ENCODE results near the gene SMG1.
"Not testable (repeated sequence)": the region's sequence is repeated elsewhere in the genome, so short reads cannot be mapped to it uniquely, and the experiment has no call there.

Gene SMG1

GRCh38 chr16:18955874-18956580 is 29.8 kb upstream of the SMG1 start:
- H3K27ac ChIP-seq (ENCODE audit: low read depth in 2 of 2, low read length in 2 of 2); H3K4me1 ChIP-seq (ENCODE audit: control insufficient read depth in 2 of 2, insufficient read depth in 2 of 2, low read length in 2 of 2); H3K36me3 ChIP-seq (ENCODE audit: control insufficient read depth in 2 of 2, insufficient read depth in 2 of 2, low read length in 2 of 2); H3K9ac ChIP-seq (ENCODE audit: low read depth in 1 of 2, low read length in 2 of 2); H3K9me3 ChIP-seq (ENCODE audit: control insufficient read depth in 2 of 2, low read length in 2 of 2); H3K27me3 ChIP-seq (ENCODE audit: control insufficient read depth in 2 of 2, insufficient read depth in 2 of 2, low read length in 2 of 2): not testable (repeated sequence)
- H3K4me3 ChIP-seq (ENCODE audit: low read length in 2 of 2) = peak overlapping the region in 1 of 2 donors; percentile 50

DNA sequence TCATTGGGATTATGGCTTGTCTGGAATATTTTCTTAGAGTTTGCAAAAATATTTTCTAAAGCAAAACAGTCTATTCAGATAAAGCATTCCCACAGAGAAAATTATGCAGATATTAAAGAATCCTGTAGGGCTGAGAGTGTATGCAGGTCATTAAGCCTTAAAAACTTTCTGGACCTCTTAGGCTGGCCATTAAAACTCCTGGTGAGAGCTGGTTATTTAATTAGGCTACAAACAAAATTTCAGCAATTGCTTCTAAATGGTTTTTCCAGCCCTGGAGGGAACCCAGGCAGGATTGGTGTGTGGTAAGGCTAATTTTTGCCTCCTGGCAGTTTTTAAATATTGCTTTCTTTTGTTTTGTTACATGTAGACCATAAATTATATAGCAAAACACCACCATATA is 27.3 kb upstream of the SMG1 start:
- no peaks in the 10 kb centered on the region for H3K9me3 ChIP-seq (ENCODE audit: control insufficient read depth in 2 of 2, low read length in 2 of 2)
- no peaks in the 10 kb centered on the region for H3K36me3 ChIP-seq (ENCODE audit: control insufficient read depth in 2 of 2, insufficient read depth in 2 of 2, low read length in 2 of 2)
- H3K9ac ChIP-seq (ENCODE audit: low read depth in 1 of 2, low read length in 2 of 2) = no peak overlapping the region
- no peaks in the 10 kb centered on the region for H3K4me1 ChIP-seq (ENCODE audit: control insufficient read depth in 2 of 2, insufficient read depth in 2 of 2, low read length in 2 of 2)
- no peak overlapping the region for H3K4me3 ChIP-seq (ENCODE audit: low read length in 2 of 2)
- no peaks in the 10 kb centered on the region for H3K27me3 ChIP-seq (ENCODE audit: control insufficient read depth in 2 of 2, insufficient read depth in 2 of 2, low read length in 2 of 2)
- H3K27ac ChIP-seq (ENCODE audit: low read depth in 2 of 2, low read length in 2 of 2) = no peak overlapping the region

DNA sequence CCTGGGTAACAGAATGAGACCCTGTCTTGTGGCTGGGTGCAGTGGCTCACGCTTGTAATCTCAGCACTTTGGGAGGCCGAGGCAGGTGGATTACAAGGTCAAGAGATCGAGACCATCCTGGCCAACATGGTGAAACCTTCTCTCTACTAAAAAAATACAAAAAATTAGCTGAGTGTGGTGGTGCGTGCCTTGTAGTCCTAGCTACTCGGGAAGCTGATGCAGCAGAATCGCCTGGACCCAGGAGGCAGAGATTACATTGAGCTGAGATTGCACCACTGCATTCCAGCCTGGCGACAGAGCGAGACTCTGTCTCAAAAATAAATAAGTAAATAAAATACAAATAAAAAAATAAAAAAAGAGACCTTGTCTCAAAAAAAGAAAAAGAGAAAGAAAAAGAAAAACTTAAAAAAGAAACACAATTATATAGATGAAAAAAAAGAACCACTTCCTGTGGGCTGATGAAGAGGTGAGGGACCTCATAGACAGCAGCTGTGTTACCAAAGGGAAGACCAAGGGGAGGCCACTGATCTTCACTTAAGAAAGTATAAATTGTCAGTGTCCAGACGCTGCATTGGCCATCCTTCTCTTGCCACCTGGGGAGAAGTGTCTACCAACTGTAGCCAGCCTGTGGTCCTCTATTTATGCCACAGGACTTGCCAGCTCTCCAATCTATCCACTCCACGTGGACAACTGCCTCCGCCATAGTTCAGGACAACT is 24.4 kb upstream of the SMG1 start:
- H3K4me1 ChIP-seq (ENCODE audit: control insufficient read depth in 2 of 2, insufficient read depth in 2 of 2, low read length in 2 of 2) = peaks cover 0 to 3% of the 10 kb centered on the region in 2 donors
- H3K27ac ChIP-seq (ENCODE audit: low read depth in 2 of 2, low read length in 2 of 2) = no peak overlapping the region
- no peaks in the 10 kb centered on the region for H3K9me3 ChIP-seq (ENCODE audit: control insufficient read depth in 2 of 2, low read length in 2 of 2)
- H3K9ac ChIP-seq (ENCODE audit: low read depth in 1 of 2, low read length in 2 of 2) = no peak overlapping the region
- no peaks in the 10 kb centered on the region for H3K36me3 ChIP-seq (ENCODE audit: control insufficient read depth in 2 of 2, insufficient read depth in 2 of 2, low read length in 2 of 2)
- no peaks in the 10 kb centered on the region for H3K27me3 ChIP-seq (ENCODE audit: control insufficient read depth in 2 of 2, insufficient read depth in 2 of 2, low read length in 2 of 2)
- no peak overlapping the region for H3K4me3 ChIP-seq (ENCODE audit: low read length in 2 of 2)

GRCh38 chr16:18948372-18949020 is 22.3 kb upstream of the SMG1 start:
- Histone ChIP-seq H3K4me1 (ENCODE audit: control insufficient read depth in 2 of 2, insufficient read depth in 2 of 2, low read length in 2 of 2) (peaks cover 0 to 3% of the 10 kb centered on the region in 2 donors), H3K9ac (ENCODE audit: low read depth in 1 of 2, low read length in 2 of 2) (no peak overlapping the region), H3K4me3 (ENCODE audit: low read length in 2 of 2) (no peak overlapping the region), H3K27ac (ENCODE audit: low read depth in 2 of 2, low read length in 2 of 2) (no peak overlapping the region), H3K36me3 (ENCODE audit: control insufficient read depth in 2 of 2, insufficient read depth in 2 of 2, low read length in 2 of 2) (no peaks in the 10 kb centered on the region), H3K27me3 (ENCODE audit: control insufficient read depth in 2 of 2, insufficient read depth in 2 of 2, low read length in 2 of 2) (no peaks in the 10 kb centered on the region), H3K9me3 (ENCODE audit: control insufficient read depth in 2 of 2, low read length in 2 of 2) (no peaks in the 10 kb centered on the region)

DNA sequence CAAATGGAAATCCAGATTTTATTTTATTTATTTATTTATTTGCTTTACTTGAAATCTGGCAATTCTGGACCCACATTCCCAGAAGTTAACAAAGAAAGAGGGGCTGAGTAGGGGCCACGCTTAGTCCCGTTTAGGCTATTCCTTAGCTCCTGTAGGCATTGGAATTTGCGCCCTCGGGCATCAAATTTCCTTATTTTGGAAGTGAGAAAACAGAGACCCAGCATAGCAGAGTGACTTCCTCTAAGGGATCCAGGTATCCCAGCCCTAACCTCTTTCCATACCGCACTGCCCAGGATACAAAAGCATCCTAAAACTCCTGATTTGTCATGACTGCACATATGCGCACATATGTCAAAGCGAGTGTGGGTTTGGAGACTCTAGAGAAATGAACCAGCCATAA is 19.0 kb upstream of the SMG1 start:
- H3K9me3 ChIP-seq (ENCODE audit: control insufficient read depth in 2 of 2, low read length in 2 of 2) = no peaks in the 10 kb centered on the region
- no peak overlapping the region for H3K4me3 ChIP-seq (ENCODE audit: low read length in 2 of 2)
- H3K9ac ChIP-seq (ENCODE audit: low read depth in 1 of 2, low read length in 2 of 2) = no peak overlapping the region
- H3K27me3 ChIP-seq (ENCODE audit: control insufficient read depth in 2 of 2, insufficient read depth in 2 of 2, low read length in 2 of 2) = no peaks in the 10 kb centered on the region
- H3K27ac ChIP-seq (ENCODE audit: low read depth in 2 of 2, low read length in 2 of 2) = peak overlapping the region in 1 of 2 donors; percentile 78
- peaks cover 2 to 12% of the 10 kb centered on the region in 2 donors for H3K4me1 ChIP-seq (ENCODE audit: control insufficient read depth in 2 of 2, insufficient read depth in 2 of 2, low read length in 2 of 2)
- H3K36me3 ChIP-seq (ENCODE audit: control insufficient read depth in 2 of 2, insufficient read depth in 2 of 2, low read length in 2 of 2) = no peaks in the 10 kb centered on the region

GRCh38 chr16:18943414-18943813 is 17.2 kb upstream of the SMG1 start:
- H3K27ac ChIP-seq (ENCODE audit: low read depth in 2 of 2, low read length in 2 of 2) = no peak overlapping the region
- no peaks in the 10 kb centered on the region for H3K27me3 ChIP-seq (ENCODE audit: control insufficient read depth in 2 of 2, insufficient read depth in 2 of 2, low read length in 2 of 2)
- no peak overlapping the region for H3K9ac ChIP-seq (ENCODE audit: low read depth in 1 of 2, low read length in 2 of 2)
- no peaks in the 10 kb centered on the region for H3K36me3 ChIP-seq (ENCODE audit: control insufficient read depth in 2 of 2, insufficient read depth in 2 of 2, low read length in 2 of 2)
- no peak overlapping the region for H3K4me3 ChIP-seq (ENCODE audit: low read length in 2 of 2)
- peaks cover 2 to 15% of the 10 kb centered on the region in 2 donors for H3K4me1 ChIP-seq (ENCODE audit: control insufficient read depth in 2 of 2, insufficient read depth in 2 of 2, low read length in 2 of 2)
- H3K9me3 ChIP-seq (ENCODE audit: control insufficient read depth in 2 of 2, low read length in 2 of 2) = no peaks in the 10 kb centered on the region

DNA sequence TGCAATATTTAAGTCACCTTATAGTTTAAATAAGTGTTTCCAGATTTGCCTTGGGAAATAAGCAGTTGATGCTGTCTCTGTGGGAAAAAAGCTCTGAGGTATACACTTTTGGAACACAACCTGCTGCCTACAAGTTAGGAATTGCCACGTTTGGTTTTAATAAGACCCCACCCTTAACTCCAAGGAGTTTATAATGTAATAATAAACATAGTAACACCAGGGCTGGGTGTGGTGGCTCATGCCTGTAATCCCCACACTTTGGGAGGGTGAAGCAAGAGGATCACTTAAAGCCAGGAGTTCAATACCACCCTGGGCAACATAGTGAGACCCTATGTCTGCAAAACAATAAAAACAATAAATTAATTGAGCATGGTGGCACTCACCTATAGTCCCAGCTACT is 15.9 kb upstream of the SMG1 start:
- Histone ChIP-seq H3K4me1 (ENCODE audit: control insufficient read depth in 2 of 2, insufficient read depth in 2 of 2, low read length in 2 of 2) (peaks cover 2 to 17% of the 10 kb centered on the region in 2 donors), H3K4me3 (ENCODE audit: low read length in 2 of 2) (no peak overlapping the region), H3K9ac (ENCODE audit: low read depth in 1 of 2, low read length in 2 of 2) (no peak overlapping the region), H3K36me3 (ENCODE audit: control insufficient read depth in 2 of 2, insufficient read depth in 2 of 2, low read length in 2 of 2) (no peaks in the 10 kb centered on the region), H3K9me3 (ENCODE audit: control insufficient read depth in 2 of 2, low read length in 2 of 2) (no peaks in the 10 kb centered on the region), H3K27ac (ENCODE audit: low read depth in 2 of 2, low read length in 2 of 2) (peak overlapping the region; percentile 16 to 27), H3K27me3 (ENCODE audit: control insufficient read depth in 2 of 2, insufficient read depth in 2 of 2, low read length in 2 of 2) (no peaks in the 10 kb centered on the region)

DNA sequence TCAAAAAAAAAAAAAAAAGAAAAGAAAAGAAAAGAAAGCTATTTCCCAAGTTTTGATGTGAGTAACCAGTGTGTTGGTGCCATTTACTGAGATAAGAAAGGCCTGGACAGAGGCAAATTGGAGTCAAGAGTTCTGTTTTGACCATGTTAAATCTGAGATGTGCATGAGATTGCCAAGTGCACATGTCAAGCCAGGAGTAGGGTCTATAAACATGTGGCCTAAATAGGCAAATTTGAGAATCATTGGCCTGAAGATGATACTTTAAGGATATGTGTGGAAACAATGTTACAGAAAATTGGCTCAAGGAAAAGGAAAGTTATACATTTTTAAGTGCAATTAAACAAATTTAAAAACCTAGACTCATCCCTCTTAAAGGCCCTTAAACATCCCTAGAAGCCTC is 15.3 kb upstream of the SMG1 start:
- no peaks in the 10 kb centered on the region for H3K27me3 ChIP-seq (ENCODE audit: control insufficient read depth in 2 of 2, insufficient read depth in 2 of 2, low read length in 2 of 2)
- no peaks in the 10 kb centered on the region for H3K36me3 ChIP-seq (ENCODE audit: control insufficient read depth in 2 of 2, insufficient read depth in 2 of 2, low read length in 2 of 2)
- peaks cover 2 to 22% of the 10 kb centered on the region in 2 donors for H3K4me1 ChIP-seq (ENCODE audit: control insufficient read depth in 2 of 2, insufficient read depth in 2 of 2, low read length in 2 of 2)
- no peak overlapping the region for H3K9ac ChIP-seq (ENCODE audit: low read depth in 1 of 2, low read length in 2 of 2)
- peak overlapping the region; percentile 16 to 27 for H3K27ac ChIP-seq (ENCODE audit: low read depth in 2 of 2, low read length in 2 of 2)
- no peak overlapping the region for H3K4me3 ChIP-seq (ENCODE audit: low read length in 2 of 2)
- H3K9me3 ChIP-seq (ENCODE audit: control insufficient read depth in 2 of 2, low read length in 2 of 2) = no peaks in the 10 kb centered on the region

- Histone ChIP-seq H3K4me3 (ENCODE audit: low read length in 2 of 2) (no peak overlapping the region), H3K4me1 (ENCODE audit: control insufficient read depth in 2 of 2, insufficient read depth in 2 of 2, low read length in 2 of 2) (peaks cover 2 to 19% of the 10 kb centered on the region in 2 donors), H3K9me3 (ENCODE audit: control insufficient read depth in 2 of 2, low read length in 2 of 2) (no peaks in the 10 kb centered on the region), H3K36me3 (ENCODE audit: control insufficient read depth in 2 of 2, insufficient read depth in 2 of 2, low read length in 2 of 2) (no peaks in the 10 kb centered on the region), H3K9ac (ENCODE audit: low read depth in 1 of 2, low read length in 2 of 2) (no peak overlapping the region), H3K27ac (ENCODE audit: low read depth in 2 of 2, low read length in 2 of 2) (no peak overlapping the region), H3K27me3 (ENCODE audit: control insufficient read depth in 2 of 2, insufficient read depth in 2 of 2, low read length in 2 of 2) (no peaks in the 10 kb centered on the region)
Measured at GRCh38 chr16:18938986-18939385, 12.8 kb upstream of the SMG1 start.

DNA sequence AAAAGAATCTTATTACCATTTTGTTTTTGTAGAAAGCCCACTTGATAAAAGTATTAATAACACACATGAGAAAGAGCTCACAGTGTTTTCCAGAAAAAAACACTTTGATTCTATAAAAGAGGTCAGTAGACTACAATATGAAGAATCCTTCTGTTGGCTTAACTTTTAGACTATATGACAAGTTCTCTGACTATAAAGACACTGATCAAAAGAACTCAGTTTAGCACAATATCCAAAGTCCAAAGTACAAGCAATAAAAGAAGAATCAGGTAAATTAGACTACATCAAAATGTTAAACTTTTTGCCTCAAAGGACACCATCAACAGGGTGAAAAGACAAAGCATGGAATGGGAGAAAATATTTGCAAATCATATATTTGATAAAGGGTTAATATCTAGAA is 11.2 kb upstream of the SMG1 start:
- no peak overlapping the region for H3K27ac ChIP-seq (ENCODE audit: low read depth in 2 of 2, low read length in 2 of 2)
- no peaks in the 10 kb centered on the region for H3K9me3 ChIP-seq (ENCODE audit: control insufficient read depth in 2 of 2, low read length in 2 of 2)
- H3K9ac ChIP-seq (ENCODE audit: low read depth in 1 of 2, low read length in 2 of 2) = no peak overlapping the region
- no peaks in the 10 kb centered on the region for H3K27me3 ChIP-seq (ENCODE audit: control insufficient read depth in 2 of 2, insufficient read depth in 2 of 2, low read length in 2 of 2)
- no peak overlapping the region for H3K4me3 ChIP-seq (ENCODE audit: low read length in 2 of 2)
- no peaks in the 10 kb centered on the region for H3K36me3 ChIP-seq (ENCODE audit: control insufficient read depth in 2 of 2, insufficient read depth in 2 of 2, low read length in 2 of 2)
- peaks cover 2 to 19% of the 10 kb centered on the region in 2 donors for H3K4me1 ChIP-seq (ENCODE audit: control insufficient read depth in 2 of 2, insufficient read depth in 2 of 2, low read length in 2 of 2)

Data from mucosa of rectum (tissue), 2 donors.